ENCODE measurements around the gene PLPPR3.

GRCh38 chr19:803099-803561, 18.6 kb downstream of the PLPPR3 start:
- TF ChIP-seq REST (IDR thresholded peaks at IDR 0.05; ENCODE audit: insufficient read depth in 1 of 2, low read depth in 2 of 2, low read length in 1 of 2), result no peak
- no peak for TF ChIP-seq CTCF (IDR thresholded peaks at IDR 0.05)
- TF ChIP-seq POLR2AphosphoS5 (IDR thresholded peaks at IDR 0.05; ENCODE audit: low read depth, low read length), result no peak
- no peak for TF ChIP-seq SIN3A (IDR thresholded peaks at IDR 0.05; ENCODE audit: borderline replicate concordance, insufficient read depth, low read depth, low read length)
